ENCODE measurements around the gene MRPS15.
"Not testable (repeated sequence)": the region's sequence is repeated elsewhere in the genome, so short reads cannot be mapped to it uniquely, and the experiment has no call there.

The MRPS15 gene

GRCh38 chr1:36463803-36464604 is at the start of gene MRPS15:
Gene MRPS15 (minus strand): TSS chr1:36464384. CDS start chr1:36464275, 109 bp downstream.
- ATAC-seq: peak; percentile 96 to 97

- ATAC-seq: no peak
Observed at GRCh38 chr1:36512842-36513241, 48.7 kb upstream of the MRPS15 start.

GRCh38 chr1:36511804-36512798 is 47.9 kb upstream of the MRPS15 start:
- no peak for ATAC-seq

GRCh38 chr1:36511220-36511619 is 47.0 kb upstream of the MRPS15 start:
- not testable (repeated sequence) for ATAC-seq

- ATAC-seq: no peak
Observed at GRCh38 chr1:36510418-36510817, 46.2 kb upstream of the MRPS15 start.

GRCh38 chr1:36508257-36508656 is 44.1 kb upstream of the MRPS15 start:
- ATAC-seq: no peak

GRCh38 chr1:36506276-36506920 is 42.2 kb upstream of the MRPS15 start:
- no peak for ATAC-seq

DNA sequence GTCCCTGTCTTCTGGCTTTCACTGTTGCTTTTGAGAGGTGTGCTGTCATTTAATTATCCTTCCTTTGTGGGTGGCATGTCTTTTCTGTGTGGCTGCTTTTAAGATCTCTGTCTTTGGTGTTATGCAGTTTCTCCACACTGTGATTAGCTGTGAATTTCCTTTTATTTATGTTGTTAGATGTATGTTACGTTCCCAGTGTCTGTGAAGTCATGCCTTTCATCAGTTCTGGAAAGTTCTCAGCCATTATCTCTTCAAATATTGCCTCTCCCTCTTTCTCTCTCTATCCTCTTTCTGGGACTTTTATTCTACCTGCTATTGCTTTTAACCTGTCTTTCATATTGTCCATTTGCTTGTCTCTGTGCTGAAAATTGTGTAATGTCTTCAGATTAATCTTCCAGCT is 39.5 kb upstream of the MRPS15 start:
- ATAC-seq: no peak

- ATAC-seq: no peak
Observed at GRCh38 chr1:36503159-36503558, 39.0 kb upstream of the MRPS15 start.

DNA sequence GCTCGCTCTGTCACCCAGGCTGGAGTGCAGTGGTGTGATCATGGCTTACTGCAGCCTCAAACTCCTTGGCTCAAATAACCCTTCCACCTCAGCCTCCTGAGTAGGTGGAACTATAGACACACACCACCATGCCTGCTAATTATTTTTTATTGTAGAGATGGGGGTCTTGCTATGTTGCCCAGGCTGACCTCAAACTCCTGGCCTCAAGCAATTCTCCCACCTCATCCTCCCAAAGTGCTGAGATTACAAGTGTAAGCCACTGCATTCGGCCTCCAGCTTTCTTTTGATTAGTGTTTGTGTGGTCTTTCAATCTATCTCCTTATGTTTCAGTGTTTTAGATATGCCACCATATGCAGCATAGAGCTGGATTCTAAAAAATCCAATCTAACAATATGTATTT is 38.4 kb upstream of the MRPS15 start:
- ATAC-seq: no peak

GRCh38 chr1:36501911-36502310 is 37.7 kb upstream of the MRPS15 start:
- not testable (repeated sequence) for ATAC-seq

GRCh38 chr1:36497207-36497606 is 33.0 kb upstream of the MRPS15 start:
- no peak for ATAC-seq

GRCh38 chr1:36494971-36495370 is 30.8 kb upstream of the MRPS15 start:
- no peak for ATAC-seq

- no peak for ATAC-seq
Observed at GRCh38 chr1:36493524-36493923, 29.3 kb upstream of the MRPS15 start.

DNA sequence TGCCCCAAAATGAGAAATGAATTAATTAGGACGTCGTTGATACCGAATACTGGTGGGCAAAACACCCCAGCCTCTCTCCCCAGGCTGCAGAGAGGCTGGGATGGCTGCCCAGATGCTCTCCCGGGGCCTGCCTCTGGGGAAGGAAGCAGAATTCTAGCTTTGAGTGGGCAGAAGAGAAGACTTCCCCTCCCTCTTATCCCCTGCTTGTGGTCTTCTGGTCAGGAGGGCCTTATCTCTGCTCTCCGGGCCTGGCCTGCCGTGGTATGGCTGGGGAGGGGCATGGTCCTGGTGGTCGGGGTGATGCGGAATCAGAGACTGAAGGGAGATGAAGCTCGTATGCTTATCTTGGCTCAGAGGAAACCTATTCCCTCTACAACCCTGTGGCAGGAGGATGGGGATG is 28.3 kb upstream of the MRPS15 start:
- ATAC-seq: no peak

DNA sequence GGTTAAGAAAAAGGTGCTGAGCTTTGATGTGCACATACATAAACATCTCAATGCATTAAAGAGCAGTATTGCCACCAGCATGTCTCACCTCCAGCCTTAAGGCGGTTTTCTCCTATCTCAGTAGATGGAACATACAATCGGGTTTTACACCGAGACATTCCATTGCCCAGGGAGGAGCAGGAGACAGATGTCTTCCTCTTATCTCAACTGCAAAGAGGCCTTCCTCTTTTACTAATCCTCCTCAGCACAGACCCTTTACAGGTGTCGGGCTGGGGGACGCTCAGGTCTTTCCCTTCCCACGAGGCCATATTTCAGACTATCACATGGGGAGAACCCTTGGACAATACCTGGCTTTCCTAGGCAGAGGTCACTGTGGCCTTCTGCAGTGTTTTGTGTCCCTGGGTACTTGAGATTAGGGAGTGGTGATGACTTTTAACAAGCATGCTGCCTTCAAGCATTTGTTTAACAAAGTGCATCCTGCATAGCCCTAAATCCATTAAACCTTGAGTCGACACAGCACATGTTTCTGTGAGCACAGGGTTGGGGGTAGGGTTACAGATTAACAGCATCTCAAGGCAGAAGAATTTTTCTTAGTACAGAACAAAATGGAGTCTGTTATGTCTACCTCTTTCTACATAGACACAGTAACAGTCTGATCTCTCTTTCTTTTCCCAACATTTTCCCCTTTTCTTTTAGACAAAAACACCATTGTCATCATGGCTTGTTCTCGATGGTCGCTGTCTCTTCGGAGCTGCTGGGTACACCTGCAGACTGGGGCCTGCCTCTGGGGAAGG is 25.3 kb upstream of the MRPS15 start:
- ATAC-seq: not testable (repeated sequence)

- ATAC-seq: no peak
Observed at GRCh38 chr1:36487906-36488305, 23.7 kb upstream of the MRPS15 start.

DNA sequence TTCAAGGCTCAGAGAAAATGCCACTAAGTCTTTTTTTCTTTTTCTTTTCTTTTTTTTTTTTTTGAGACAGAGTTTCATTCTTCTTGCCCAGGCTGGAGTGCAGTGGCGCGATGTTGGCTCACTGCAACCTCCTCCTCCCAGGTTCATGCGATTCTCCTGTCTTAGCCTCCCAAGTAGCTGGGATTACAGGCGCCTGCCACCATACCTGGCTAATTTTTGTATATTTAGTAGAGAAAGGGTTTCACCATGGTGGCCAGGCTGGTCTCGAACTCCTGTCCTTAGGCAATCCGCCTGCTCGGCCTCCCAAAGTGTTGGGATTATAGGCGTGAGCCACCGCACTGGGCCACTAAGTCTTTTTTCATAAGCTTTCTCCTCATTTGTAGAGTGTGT is 23.1 kb upstream of the MRPS15 start:
- not testable (repeated sequence) for ATAC-seq

GRCh38 chr1:36486439-36487335 is 22.5 kb upstream of the MRPS15 start:
- no peak for ATAC-seq

DNA sequence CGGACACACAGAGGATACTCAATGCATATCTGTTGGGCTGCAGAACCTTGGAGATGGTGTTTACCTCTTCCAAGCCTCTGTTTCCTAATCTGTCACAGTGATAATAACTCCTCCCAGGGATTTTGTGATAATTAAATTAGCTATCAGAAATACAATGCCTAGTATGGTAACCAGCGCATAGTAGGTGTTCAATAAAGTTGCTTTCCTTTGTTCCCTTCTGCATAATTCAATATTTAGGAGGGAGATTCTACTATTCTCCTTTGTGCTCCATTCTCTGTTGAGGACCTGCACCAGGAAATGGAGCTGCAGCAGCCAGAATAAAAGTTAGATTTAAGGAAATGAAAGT is 21.9 kb upstream of the MRPS15 start:
- no peak for ATAC-seq

GRCh38 chr1:36484099-36484498 is 19.9 kb upstream of the MRPS15 start:
- no peak for ATAC-seq

Data from activated CD4-positive, CD25-positive, alpha-beta regulatory T cell treated with anti-CD3 and anti-CD28 coated beads, Interleukin-2, amount 50 U/mL, for 24 hours (primary cell).